Hematopoietic multipotent progenitor cell treated with erythropoietin and hydrocortisone succinate and interleukin-3 and kit ligand, for 8 days (in vitro differentiated cells): ENCODE data around the gene CCDC88C.
"Not testable (repeated sequence)": the region's sequence is repeated elsewhere in the genome, so short reads cannot be mapped to it uniquely, and the experiment has no call there.

Source experiments
- DNase-seq: peaks from one replicate; pipeline ENCODE4 v3.0.0-alpha.2; 2015

CCDC88C gene

DNA sequence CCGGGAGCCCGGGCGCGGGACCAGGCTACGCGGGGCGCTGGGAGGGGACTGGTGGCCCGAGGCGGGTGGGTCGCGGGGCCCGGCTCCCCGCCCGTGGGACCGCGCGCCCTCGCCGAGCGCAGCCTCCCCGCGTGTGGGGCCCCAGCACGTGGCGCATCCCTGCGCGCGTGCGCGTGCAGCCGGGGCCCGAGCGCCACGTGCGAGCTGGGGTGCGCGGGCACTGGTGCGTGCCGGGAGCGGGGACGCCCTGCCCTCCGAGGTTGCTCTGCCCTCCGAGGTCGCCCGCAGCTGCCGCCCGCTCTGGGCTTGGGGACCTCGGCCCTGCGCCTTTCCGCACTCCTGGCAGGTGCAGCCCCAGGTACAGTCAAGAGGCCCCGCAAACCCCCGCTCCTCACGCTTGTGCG lies 365 bp upstream of the CCDC88C start:
- peak; percentile 80 for DNase-seq

DNA sequence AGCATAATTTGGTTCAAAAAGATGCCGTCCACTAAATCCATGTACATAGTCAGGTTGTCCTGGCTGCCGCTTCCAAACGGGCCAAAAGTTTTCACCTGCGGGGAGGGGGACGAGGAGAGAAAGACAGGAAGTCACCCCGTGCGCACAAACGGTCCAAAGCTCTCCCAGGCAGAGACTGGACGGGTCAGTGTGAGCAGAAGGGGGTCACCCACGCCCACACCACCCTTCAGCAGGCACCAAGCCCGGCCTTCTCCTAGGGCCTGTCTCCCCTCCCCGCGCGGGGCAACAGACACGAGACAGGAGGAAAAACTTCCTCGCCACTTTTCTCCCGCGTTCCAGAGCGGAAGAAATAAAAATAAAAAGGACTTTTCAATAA lies 888 bp downstream of the CCDC88C start:
- peak; percentile 32 for DNase-seq

DNA sequence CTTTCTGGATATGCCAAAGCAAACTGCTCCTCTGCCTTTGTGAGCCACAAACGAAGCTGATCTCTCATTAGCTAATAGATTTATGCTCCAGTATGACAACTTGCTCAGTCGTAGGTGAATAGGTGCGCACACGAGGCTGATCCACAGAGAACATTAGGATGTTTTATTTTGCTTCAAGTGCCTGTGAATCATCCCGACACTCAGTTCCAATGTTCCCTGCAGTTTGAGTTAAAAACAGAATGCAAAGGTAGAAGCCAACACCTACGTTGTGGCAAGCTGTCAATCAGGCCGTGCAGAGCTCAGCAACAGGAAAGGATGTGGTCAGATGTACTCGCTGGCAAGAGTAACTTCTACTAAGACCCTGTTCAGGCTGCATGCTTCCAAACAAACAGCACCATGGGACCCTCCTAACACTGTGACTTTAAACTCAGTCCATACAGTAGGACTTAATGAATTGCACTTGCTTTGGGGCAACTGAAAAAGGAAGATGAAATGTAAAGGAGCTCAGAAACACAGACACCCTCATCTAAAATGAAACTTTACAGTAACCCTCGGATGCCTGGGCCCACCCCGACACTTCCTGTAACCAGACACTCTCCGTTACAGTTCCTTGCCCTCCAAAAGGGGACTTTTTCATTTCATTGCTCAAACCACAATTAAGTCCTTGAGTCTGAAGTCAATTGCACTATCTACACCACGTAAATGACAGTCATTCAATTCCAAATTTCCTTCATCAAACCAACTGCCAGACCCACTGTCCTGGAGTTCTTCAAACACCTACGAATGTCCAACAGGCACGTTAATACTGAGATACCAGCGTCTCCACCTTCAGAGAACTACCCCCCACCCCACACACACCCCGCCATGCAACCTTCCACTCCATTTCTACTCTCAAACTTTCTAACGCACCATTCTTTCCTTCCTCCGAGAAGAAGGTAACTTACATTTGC lies 1.6 kb downstream of the CCDC88C start:
- DNase-seq = peak; percentile 47

DNA sequence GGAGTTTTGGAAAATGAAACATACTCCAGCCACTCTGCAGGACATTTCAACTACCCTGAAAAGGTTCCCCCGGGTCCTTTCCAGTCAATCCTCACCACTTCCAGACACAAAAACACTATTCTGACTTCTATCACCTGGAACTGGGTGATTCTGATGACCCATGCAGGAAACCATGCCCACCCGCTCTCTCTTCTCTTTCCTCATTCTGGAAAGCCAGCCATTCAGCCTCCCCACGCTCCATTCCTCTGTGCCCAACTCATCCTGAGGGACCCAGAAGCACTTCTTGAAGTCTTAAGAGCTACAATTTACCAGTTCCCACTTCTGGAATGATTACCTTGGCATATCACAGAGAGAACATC lies 3.2 kb downstream of the CCDC88C start:
- DNase-seq = no peak

DNA sequence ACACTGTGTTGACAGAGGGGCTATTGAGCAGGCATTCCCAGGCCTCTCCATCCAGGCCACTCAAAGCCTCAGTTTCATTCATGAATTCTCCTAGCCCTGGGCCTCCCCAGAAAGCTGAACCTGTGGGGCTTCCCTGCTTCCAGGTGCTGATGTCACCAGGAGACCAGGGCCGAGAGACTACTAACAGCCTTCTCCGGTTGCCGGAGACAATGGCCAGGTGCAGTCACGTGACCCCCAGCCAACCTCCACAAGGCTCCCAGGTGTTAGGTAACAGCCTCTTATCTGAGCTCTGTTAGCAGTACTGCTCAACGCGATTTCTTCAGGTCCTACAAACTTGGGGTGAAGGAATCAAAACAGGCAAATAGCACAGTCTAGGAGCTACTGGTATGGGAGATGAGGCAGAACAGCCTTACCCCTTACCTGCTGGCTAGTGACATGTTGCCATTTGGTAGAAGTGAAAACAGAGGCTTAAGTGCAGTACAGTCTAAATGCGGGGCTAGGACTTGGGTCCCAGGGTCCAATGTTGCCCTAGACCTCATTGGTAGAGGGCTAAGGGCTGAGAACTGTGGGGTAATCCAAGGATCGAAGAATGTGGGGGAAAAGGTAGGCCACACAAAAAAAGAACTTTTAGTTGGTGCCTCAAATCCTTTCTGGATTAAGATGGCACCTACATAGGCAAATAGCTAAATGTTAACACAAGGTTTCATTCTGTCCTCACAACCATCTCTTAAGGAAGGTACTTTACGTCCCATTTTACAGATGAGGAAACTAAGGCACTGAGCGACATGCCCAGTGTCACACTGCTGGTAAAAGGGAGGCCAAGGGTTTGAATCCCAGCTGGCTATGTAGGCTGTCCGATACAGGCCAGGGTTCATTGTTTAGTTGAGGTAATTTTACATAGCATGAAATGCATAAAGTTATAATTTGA lies 3.8 kb downstream of the CCDC88C start:
- DNase-seq = no peak

DNA sequence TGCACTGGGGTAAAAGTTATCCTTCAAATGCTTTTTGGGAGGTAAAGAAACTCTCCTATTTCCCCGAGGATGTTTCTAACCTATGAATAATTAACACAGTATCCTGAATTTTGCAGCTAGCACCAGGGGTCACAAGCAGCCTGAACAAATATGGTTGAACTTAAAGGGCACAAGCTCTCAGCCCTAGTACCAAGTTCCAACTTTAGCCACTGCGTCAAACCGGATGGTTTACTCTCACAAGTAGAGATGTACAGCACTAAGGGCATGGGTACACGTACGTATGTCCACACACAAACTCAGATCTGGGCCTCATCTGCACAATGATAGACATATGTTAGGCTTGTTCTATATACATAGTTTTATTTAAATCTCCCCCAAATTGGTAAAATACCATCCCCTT lies 4.7 kb downstream of the CCDC88C start:
- DNase-seq = no peak

DNA sequence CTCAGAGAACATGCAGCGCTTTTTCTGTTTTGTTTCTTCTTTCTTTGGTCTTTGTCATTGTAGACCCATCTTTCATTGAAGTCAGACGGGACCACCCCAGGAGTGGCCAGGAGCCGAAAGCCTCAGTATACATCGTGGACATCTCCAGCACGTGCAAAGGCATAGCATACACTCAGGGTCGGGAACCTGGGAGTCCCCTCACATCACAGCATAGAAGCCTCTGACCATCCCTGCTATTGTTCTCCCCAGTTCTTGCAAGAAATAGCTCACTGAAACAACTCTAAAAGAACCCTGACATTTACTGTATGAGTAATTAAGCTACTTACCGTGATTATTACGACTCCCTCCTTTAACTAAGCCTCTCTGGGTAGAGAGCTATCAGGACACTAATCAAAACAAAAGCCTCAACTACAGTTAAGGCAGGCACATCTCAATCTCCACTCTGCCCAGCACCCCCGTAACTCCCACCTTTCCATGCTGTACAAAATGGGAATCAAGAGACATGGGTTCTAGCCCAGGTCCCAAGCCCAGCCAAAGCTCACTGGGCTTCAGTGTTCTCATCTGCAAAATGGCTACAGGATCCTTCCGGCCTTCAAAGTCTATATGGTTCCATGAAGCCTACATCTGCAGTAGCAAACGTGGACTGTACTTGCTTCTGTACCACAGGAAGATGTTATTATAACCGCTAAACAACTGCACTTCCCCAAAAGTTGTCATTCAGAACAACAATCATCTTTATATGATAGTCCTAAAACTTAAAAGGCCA lies 6.7 kb downstream of the CCDC88C start:
- no peak for DNase-seq

DNA sequence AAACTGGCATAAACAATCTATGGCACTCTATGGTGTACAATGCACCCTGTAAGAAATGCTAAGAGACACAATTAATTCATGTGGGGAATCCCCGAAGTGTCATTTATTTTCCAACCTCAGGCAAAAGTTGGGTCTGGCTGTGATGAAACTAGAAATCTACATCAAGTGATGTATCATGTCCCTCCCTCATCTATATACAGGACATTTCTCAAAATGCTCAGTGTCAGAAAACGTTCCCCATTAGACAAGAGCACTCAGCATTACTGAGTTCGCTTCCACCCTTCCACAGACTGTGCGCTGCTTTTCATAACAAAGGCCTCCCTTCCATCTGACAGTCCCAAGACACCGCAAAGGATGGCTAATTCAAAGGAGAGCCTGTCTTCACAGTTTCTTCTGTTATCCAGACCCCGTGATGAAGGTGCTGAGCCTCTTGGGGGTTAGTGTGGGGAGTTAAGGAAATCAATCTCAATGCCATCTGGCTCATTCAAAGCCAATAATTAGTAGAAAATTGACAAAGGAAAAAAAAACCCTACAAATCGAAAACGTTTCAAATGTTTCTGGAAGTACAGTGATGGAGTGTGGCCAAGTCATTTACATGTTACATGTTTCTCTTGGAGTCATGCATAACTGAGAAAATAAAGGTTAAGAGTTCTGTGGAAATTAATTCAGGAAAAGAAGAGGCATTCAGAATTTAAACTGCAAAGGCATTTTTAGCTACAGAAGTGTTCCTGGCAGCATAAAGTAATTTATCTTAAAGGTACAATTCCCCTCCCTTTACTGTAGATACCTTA lies 7.5 kb downstream of the CCDC88C start:
- no peak for DNase-seq

DNA sequence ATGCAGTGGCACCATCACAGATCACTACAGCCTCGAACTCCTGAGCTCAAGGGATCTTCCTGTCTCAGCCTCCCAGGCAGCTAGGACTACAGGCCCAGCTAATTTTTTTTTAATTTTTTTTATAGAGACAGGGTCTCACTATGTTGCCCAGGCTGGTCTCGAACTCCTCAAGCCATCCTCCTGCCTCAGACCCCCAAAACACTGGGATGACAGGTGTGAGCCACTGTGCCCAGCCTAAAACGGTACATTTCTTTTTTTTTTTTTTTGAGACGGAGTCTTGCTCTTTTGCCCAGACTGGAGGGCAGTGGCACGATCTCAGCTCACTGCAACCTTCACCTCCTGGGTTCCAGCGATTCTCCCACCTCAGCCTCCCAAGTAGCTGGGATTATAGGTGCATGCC lies 8.4 kb downstream of the CCDC88C start:
- not testable (repeated sequence) for DNase-seq

DNA sequence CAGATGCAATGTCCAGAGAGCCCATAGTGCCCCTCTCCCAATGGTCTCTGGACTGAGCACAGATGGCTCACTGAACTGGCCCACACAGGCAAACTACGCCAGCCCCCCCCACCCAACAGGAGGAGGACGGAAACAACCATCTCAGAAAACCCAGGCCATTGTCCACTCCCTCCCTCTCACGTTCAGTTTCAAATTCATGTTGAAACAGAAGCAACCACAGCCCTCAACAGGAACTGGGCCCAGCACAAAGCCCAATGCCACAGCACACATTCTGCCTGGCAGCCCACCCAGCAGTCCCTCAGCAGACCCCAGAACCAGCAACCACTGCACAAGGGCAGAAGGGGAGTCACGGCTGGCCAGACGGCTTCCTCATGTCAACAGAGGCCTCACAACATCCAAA lies 10.6 kb downstream of the CCDC88C start:
- DNase-seq = no peak

DNA sequence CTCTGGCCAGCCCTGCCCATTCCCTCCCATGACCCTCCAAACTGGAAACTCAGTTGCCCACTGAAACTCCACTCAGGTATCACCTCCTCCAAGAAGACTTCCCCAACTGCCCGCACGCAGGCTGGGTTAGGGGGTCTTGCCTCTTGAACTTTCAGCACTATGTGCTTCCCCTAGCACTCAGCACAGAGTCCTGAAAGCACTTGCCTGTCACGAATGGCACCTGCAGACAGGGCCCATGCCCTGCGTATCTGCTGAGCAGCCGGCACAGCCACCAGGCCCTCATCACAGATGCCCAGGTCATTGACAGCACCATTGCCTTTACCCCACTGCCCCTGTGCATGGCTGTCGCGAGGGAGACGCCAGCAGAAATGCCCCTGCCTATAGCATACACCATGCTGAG lies 11.2 kb downstream of the CCDC88C start:
- no peak for DNase-seq

DNA sequence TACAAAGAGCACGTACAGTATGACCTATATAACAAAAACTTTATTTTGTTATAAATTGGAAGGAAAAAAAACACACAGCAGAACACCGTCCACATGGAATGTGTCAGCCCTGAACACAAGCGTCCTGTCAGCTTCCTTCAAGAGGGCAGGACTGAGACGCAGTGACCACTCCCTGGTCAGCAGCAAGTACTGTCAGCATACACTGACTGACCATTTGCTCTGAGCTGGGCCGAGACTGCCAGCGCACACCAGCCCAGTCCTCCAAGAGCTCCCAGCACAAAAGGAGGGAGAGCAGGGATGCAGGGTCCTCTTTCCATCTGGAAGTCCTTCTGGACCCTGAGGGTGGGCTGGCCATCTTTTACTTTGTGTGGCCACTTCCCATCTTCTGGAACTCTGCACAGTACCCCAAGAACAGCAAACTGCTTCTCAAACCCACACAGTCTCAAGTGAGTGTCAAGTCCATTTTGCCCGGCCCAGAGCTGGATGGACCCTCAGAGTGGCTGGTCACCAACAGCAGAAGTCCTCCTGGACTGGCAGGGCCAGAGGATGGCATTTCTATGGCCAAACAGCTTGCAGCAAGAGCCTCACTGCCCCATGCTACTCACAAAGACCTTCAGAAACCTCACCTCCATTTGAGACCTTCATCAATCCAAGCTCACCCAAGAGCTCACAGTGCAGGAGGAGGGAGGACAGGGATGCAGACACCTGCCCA lies 11.7 kb downstream of the CCDC88C start:
- DNase-seq = no peak

DNA sequence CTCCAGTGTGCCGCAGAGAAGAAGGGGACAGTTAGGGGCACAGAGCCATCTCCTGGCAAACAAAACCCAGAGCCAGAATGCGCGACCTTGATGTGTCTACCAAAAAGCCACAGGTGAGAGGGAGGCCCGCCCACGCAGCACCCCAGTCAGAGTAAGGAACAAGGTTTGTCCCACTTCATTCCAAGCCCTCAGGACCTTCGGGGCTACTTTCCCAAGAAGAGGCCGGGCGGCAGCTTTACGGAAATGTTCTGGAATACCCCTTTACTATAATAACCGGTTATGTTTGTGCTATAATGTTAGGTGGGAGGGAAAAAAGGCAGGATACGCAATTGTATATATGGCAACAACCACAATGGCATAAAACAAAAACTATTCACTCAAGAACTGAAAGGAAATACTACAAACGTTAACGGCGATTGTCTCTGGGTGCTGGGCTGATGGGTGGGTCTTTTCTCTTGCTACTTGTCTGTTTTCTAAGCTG lies 12.3 kb downstream of the CCDC88C start:
- no peak for DNase-seq

DNA sequence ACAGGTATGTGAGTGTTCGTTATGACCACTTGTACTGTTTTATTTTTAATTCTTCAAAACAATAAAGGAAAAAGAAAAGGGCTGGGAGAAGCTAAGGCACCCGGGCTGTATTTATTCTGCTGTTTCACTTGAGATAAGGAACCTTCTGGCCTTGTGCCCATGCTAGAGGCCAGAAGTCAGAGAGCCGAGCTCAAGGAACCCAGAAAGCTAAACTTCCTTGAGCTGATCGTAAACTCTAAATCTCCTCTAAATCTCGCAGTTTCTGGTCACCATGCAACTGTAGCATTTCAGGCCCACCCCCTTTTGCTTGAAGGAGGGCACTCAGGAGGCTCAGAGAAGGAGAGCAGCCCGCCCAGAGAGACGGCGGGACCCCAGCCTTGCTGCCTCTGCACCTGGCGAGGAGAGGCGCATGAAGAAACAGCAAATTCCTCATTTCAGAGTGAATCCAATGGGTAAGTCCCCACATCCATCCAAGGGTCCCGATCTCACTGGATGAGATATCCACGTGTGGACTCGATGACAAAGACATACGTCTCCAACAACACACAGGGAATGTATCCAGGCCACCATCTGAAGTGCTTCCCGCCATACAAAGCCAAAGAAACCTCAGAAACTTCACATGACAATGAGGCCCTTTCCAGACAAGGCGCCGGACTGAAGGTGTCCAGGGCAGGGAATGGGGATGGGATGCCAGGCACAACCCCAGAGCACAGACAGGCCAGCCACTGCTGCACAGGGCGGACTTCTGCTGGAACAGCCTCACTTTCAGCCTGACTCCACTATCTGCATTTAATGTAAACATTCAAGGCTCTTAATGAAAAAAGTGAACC lies 14.6 kb downstream of the CCDC88C start:
- peak; percentile 98 for DNase-seq

DNA sequence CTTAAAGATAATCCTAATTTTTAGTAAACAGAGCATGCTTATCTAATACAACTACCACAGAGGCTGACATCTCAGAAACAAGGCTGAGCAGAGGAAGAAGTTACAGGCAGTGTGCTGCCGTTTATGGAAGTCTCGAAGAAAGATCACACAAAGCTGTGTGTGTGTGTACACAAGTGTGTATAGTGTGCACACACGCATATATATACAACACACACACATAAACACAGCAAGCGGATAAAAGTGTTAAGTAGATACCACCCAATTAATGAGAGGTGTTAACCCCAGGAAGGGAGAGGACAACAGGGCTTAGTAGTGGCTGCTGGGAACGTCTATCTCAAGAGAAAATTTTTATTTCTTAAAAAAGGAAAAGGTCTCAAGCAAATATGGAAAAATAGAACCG lies 15.3 kb downstream of the CCDC88C start:
- no peak for DNase-seq

DNA sequence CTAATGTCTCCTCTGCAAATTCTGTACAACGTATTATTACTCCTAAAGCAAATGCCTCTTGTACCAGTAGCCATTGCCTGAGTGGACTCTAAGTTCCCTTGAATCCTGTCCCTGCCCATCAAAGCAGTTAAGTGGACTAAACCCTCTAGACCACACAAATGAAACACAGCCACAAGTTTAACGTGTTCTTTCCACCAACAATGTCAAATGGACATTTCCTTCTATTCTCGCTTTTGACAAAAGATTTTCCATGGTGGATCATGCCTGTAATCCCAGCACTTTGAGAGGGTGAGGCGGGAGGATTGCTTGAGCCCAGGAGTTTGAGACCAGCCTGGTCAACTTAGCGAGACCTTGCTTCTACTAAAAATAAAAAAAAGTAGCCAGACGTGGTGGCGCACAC lies 15.9 kb downstream of the CCDC88C start:
- peak; percentile 20 for DNase-seq

DNA sequence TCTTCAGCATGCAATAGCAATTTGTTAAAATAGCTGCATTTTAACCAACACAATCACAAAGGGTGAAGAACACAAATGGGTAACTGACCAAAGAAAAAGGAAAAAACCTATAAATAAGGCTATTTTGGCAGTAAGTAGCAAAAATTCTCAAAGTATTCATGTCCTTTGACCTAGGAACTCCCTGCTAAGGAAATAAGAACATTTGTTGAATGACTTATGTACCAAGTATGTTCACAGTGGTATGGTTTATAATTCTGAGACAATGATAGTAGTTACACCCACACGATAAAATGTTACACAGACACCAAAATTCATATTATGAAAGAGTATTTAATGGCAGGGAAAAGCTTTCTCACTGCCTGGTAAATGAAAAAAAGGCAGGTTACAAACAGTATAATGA lies 16.9 kb downstream of the CCDC88C start:
- no peak for DNase-seq

DNA sequence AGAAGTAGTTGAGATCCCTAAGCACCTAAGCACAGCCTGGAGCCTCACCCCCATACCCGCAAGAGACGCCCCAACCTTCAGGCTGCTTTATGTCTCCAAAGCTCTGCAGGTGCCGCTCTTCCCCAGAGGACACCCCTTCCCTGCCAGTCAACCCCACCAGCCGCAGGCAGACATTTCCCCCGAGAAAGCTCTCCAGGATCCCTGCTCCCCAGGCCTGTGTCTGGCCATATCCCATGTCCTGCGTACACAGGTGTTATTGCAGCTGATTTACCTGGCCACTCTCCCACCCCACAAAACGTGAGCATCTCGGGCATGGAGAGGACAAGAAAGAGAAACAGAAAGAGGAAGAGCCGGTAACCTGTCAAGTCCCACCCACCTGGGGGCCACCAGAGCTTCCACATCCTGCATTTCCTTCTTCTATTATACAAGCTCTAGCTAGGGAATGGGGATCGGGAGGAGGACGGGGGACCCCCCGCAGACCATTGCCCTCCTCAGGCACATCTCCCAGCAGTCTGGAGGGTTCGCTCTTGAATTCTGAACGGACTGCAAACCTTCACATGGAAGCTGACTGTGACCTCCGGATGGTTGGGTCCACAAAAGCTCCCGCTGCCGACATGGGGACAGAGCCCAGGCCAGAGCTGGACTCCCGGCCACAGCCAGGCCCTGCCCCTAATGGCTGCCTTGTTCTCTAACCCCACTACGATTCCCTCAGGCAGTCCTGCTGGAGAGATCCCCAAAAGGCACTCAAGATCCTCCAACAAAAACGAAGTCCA lies 17.6 kb downstream of the CCDC88C start:
- DNase-seq = peak; percentile 42

DNA sequence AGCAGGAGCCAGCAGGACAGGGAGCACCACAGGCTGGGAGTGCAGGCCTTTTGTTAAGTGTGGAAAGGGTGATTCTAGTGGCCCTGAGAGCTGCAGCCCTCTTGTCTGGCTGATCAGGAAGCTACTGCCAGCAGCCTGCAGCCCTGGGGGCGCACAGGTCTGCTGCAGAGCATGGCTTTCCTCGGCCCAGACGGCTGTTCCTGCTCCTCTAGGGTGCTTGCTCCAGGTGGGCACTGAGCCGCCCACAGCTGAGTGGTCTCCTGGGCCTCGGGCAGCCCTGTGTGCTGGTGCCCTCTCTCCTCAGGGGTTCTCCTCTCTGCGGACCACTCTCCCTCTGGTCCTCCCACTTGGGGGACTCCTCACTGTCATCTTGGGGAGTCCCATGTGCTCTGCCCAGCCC lies 18.9 kb downstream of the CCDC88C start:
- peak; percentile 27 for DNase-seq
